NCI-H1694 treated with DMSO at 0.1 percent for 48 hours (cell line): ENCODE data around the gene PLK5.
A peak's percentile ranks its signal among the peaks of the same experiment; 100 is the strongest.
"Not testable (repeated sequence)": the region's sequence is repeated elsewhere in the genome, so short reads cannot be mapped to it uniquely, and the experiment has no call there.

ENCODE experiments used
- DNase-seq: peaks from one replicate; lab custom pipeline; 2025; lab: John Stamatoyannopoulos, UW

Gene PLK5, protein sequence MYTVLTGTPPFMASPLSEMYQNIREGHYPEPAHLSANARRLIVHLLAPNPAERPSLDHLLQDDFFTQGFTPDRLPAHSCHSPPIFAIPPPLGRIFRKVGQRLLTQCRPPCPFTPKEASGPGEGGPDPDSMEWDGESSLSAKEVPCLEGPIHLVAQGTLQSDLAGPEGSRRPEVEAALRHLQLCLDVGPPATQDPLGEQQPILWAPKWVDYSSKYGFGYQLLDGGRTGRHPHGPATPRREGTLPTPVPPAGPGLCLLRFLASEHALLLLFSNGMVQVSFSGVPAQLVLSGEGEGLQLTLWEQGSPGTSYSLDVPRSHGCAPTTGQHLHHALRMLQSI

DNA sequence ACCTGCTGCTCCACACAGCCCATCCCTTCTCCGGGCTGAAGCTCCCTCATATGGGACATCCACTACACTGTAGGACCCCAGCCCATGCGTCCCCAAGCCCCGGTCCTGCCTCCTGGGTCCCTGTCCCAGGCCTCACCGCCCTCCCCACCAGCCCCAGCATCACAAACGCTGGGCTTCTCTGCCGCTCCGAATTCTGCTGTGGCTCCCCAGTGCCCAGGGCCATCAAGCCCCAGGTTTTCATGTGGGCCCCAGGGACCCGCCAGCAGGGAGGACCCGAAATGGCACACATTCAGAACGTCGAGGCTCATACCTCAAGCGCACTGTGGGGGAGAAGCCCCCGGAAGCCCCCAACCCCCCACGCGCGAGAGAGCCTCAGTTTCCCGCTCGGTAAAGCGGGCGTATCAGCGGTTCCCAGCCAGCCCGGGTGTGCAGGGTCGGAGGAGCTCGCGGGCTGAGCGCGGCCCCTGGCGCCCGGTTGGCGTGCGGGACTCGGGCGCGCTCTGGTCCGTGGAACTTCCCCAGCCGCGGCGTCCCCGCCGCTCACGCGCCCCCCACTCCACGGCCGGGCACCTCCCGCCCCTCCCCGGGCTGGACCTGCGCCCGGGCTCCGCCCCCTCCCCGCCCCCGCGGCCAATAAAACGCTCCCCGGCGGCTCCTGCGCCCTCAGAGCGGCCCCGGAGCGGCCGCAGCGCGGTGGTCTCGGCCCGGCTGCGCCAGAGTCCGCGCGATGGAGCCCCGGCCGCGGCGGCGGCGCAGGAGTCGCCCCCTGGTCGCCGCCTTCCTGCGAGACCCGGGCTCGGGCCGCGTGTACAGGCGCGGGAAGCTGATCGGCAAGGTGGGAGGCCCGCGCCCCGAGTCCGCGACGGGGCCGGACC, at the start of gene PLK5:
TSS of gene PLK5 (plus strand) at position 666 of the 875 bp plus-strand sequence. CDS start 2,920 bp downstream, outside the sequence.
- no peak for DNase-seq

DNA sequence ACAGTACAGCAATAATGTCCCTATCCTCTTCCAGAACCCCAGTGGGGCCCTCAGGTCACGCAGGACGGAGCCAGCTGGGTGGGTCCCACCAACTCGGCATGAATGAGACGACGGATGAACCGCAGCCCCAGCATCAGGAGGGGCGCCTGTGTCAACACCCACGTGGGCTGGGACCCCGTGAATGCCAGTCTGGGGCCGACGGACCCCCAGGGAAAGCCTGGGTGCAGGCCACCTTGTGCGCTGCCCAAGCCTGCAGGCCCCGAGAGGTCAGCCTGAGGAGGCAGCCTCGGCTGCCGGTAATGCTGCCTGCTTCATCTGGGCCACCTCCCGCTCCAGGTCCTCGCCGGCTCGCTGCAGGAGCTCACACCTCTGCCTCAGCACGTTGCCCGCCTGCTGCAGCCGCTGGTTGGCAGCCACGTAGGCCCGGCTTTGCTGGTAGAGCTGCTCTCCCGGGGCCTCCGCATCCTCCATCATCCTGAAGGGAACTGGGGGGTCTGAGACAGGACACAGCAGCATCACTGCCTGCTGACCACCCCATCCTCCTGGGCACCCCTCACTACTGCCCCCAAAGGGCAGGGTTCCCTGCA, 49.0 kb upstream of the PLK5 start:
- DNase-seq = no peak

DNA sequence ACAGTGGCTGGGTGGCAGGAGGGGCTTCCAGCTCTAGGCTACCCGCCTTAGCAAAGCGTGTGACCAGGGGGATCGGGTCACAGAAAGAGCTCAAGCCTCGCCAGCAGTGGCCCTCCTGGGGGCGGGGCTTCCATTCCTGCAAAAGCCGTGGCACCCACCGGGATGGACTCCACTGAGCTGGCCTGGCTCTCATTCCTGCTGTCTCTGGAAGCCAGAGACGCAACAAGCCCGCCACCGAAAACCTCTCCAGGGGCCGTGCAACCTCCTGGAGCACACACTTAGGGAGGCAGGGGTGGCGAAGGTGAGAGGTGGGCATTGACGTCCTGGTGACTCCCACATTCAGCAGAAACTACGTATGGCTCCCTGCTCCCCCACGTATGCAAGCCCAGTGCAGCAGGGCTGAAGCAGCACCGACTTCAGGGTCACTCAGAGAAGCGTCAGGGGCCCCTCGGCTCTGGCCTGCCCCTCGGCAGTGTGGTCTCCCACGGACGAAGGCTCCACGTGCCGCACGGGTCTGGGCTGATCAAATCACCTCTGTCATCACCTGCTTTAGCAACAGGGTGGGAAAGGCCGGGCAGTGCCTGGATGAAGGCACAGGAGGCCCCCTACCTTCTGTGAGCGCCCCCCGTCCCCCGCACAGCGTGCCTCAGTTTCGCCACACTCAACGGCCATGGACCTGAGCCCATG, 48.0 kb upstream of the PLK5 start:
- DNase-seq = no peak

- not testable (repeated sequence) for DNase-seq
Measured at GRCh38 chr19:1477056-1477455, 46.8 kb upstream of the PLK5 start.

DNA sequence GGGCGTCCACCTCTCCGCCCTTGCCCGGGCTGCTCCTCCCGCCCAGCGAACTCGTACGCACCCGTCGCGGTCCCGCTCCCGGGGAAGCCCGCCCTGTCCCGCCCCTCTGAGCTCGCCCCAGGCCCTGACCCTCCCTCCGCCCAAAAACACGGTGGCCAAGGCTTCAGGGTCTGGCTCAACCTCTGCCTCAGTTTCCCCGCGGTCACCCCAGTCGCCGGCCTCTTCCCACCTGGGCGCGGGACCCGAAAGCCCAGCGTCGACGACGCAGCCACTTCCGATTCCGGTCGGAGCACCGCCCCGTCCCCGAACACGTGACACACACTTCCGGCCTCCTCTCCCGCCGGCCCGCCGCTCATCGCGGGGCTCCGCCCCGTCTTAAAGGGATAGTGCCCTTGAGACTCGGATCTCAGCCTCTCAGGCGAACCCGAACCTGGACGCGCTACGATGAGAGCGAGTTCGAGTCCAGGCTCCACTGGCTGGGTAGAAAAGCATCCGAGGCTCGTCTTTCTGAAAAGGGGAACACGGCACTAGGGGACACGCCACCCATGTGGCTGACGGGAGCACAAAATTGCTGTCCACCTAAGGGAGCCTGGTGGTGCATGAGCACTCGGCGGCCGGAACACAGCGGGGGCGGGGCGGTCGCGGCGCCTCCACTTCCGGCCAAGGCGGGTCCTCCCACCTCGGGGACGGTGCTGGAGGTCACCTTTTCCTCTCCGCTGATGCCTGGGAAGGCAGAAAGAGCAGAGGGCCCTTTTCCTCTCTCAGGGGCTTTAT, 44.8 kb upstream of the PLK5 start, which contains the start of gene C19orf25:
TSS of gene C19orf25 (minus strand) at position 282 of the 774 bp plus-strand sequence. CDS start 312 bp downstream, outside the sequence.
- DNase-seq = peak; percentile 85

DNA sequence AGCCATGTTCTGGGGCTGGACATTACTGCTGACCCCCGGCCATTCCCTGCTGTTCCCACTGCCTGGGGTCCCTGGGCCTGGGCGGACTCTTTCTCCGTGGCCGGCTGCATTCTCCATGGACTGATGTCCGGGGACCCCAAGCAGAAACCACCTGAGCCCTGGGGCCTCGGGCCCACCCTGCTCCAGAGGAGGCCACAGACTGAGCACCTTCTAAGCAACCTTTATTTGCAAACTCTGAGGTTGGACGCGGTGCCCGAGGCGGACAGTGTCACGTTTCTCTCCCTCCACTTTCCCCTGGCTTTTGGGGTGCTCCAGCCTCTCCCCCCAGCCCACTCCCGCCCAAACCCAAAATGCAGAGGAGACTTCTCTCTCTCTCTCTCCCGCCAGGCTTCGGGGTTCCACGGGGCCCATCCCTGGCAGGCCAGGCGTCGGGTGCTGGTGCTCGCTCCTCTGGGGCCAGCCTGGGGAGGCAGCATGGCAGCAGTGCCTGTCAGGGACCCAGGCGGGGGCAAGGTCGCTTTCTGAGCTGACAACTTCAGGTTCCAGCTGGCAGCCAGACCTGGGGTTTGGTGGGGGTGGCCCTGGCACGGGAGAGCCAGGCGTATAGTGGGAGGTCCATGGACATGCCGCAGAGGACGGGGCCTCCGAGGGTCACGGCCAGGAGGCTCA, 42.5 kb upstream of the PLK5 start:
- DNase-seq = no peak

DNA sequence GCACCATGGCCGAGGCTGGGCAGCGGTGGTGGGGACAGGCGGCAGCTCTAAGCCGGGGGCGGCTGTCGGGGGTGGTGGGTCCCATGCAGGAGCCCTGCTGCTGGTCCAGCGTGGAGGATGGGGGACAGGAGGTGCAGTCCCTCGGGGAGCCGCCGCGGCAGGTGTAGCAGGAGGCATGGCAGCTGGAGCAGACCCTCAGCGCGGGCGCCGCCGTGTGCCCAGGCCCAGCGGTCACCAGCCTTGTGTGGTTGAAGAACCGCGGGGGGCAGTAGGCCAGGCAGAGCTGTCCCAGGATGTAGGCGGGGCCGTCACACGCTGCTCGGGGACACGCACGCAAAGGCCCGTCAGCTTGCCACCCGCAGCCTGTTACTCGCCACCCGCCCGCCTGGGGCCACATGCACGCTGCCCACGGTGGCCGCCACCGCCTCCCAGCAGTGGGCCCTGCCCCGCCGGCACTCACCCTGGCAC, 42.0 kb upstream of the PLK5 start:
- no peak for DNase-seq

- DNase-seq = no peak
Measured at GRCh38 chr19:1482361-1483130, 41.3 kb upstream of the PLK5 start.

- DNase-seq = no peak
Measured at GRCh38 chr19:1483131-1483978, 40.5 kb upstream of the PLK5 start.

DNA sequence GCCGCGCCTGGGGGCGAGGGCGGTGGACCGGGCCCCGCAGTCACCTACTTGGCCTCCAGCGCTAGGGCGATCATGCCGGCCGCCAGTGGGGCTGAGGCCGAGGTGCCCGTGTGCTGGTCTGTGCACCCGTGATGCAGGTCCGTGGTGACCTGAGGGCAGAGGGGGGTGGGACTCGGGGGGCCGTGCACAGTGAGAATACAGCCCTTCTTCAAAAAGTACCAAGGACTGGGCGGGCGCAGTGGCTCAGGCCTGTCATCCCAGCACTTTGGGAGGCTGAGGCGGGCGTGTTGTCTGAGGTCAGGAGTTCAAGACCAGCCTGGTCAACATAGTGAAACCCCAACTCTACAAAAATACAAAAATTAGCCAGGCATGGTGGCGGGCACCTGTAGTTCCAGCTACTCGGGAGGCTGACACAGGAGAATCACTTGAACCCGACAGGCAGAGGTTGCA, 39.9 kb upstream of the PLK5 start:
- DNase-seq = no peak

GRCh38 chr19:1486720-1487575, 36.9 kb upstream of the PLK5 start:
- DNase-seq = no peak

GRCh38 chr19:1487576-1488281, 36.1 kb upstream of the PLK5 start:
- no peak for DNase-seq

GRCh38 chr19:1488282-1488601, 35.6 kb upstream of the PLK5 start:
- DNase-seq = no peak

GRCh38 chr19:1489463-1490310, 34.2 kb upstream of the PLK5 start:
- no peak for DNase-seq

- peak; percentile 93 for DNase-seq
Measured at GRCh38 chr19:1490311-1491113, 33.4 kb upstream of the PLK5 start, which contains the start of gene PCSK4. Gene PCSK4, minus strand, starts transcription at chr19:1490350. Its CDS starts 4 bp downstream, at chr19:1490346.
